Endothelial cell of umbilical vein (primary cell): ENCODE results near the gene UBE2H. TPM values are rescaled to one million over a fixed set of nuclear protein-coding genes. Genes with fewer than 3 reads are reported as not detected.

Source experiments
- BruUV-seq: library from RNA; stranded (reverse); fragments of 400-500 nt; replicated peaks from 2 replicates; lab custom pipeline; 2021; lab: Mats Ljungman, UMichigan
- CTCF ChIA-PET: fragments of 300-600, 350-600 bp; sonication (Branson Sonifier 250); formaldehyde crosslinking; loops from one replicate; lab custom pipeline; 2021; ENCODE audit warnings: antibody characterized with exemption, inconsistent platforms; lab: Charles Lee
- POLR2A ChIA-PET: fragments of 300-600, 350-600 bp; sonication (Branson Sonifier 250); formaldehyde crosslinking; loops from one replicate; lab custom pipeline; 2021; ENCODE audit warnings: antibody characterized with exemption, inconsistent platforms; lab: Charles Lee
- DNase-seq: peaks from one replicate; pipeline ENCODE4 v3.0.0-alpha.2; 2011; ENCODE audit warnings: low read depth, low spot score
- FAIRE-seq: peaks from 2 replicates; lab custom pipeline; 2011; peaks lifted over from hg19 to GRCh38; lab: Jason Lieb, UNC
- H2AFZ ChIP-seq: 2 replicates; pipeline ENCODE4 v1.6.0; 2012; ENCODE audit warnings: low read depth, low read length, control low read depth, inconsistent platforms
- H3K27ac ChIP-seq: 2 replicates; pipeline ENCODE4 v1.5.1; 2011; ENCODE audit warnings: low read depth, mild to moderate bottlenecking, control low read depth, low read length, moderate library complexity; ENCODE audit not compliant: insufficient read depth
- H3K27me3 ChIP-seq, 2 experiments: 2 replicates each; pipeline versions ENCODE4 v1.6.0 to v1.6.1; 2011; ENCODE audit warnings: low read length in 2 of 2, mixed read lengths in 1 of 2; ENCODE audit not compliant: control insufficient read depth in 2 of 2, insufficient read depth in 2 of 2
- H3K36me3 ChIP-seq, 2 experiments: 2 replicates in 1 of 2; 3 replicates in 1 of 2; pipeline ENCODE4 v1.5.1; 2011; ENCODE audit warnings: low read length in 2 of 2, mild to moderate bottlenecking in 1 of 2, moderate library complexity in 1 of 2; ENCODE audit not compliant: control insufficient read depth in 2 of 2, insufficient read depth in 2 of 2; ENCODE audit errors: extremely low read depth in 1 of 2
- H3K4me1 ChIP-seq: 3 replicates; pipeline ENCODE4 v1.5.1; 2011; ENCODE audit warnings: mild to moderate bottlenecking, low read length; ENCODE audit not compliant: control insufficient read depth, insufficient read depth; ENCODE audit errors: extremely low read depth
- H3K4me2 ChIP-seq: 2 replicates; pipeline ENCODE4 v1.6.1; 2011; ENCODE audit warnings: low read length, control low read depth, mixed read lengths; ENCODE audit not compliant: insufficient read depth
- H3K4me3 ChIP-seq, 3 experiments: fragments of 200-600 bp in 1 of 3; sonication (generic), shearing (Covaris generic) in 1 of 3; replicated peaks in 1 of 3; 2 replicates each; pipeline ENCODE4 v1.5.1; 2011 to 2016; ENCODE audit warnings: control low read depth in 3 of 3, low read length in 3 of 3, mild to moderate bottlenecking in 2 of 3, inconsistent platforms in 1 of 3, low read depth in 1 of 3, moderate library complexity in 1 of 3; ENCODE audit not compliant: insufficient read depth in 1 of 3
- H3K79me2 ChIP-seq: 2 replicates; pipeline ENCODE4 v1.6.0; 2012; ENCODE audit warnings: low read length, inconsistent platforms; ENCODE audit not compliant: control insufficient read depth, insufficient read depth
- H3K9ac ChIP-seq: replicated peaks from 2 replicates; pipeline ENCODE3; 2011; ENCODE audit warnings: low read length, control low read depth; ENCODE audit not compliant: insufficient read depth; ENCODE audit errors: extremely low read depth
- H3K9me1 ChIP-seq: replicated peaks from 3 replicates; pipeline ENCODE4 v1.6.0; 2011; ENCODE audit warnings: mild to moderate bottlenecking, low read length; ENCODE audit not compliant: control insufficient read depth, insufficient read depth; ENCODE audit errors: extremely low read depth
- H3K9me3 ChIP-seq: replicated peaks from 2 replicates; pipeline ENCODE4 v1.5.1; 2012; ENCODE audit warnings: low read length, inconsistent platforms; ENCODE audit not compliant: control insufficient read depth, insufficient read depth
- H4K20me1 ChIP-seq: replicated peaks from 2 replicates; pipeline ENCODE3; 2011; ENCODE audit warnings: mild to moderate bottlenecking, low read length; ENCODE audit not compliant: control insufficient read depth, insufficient read depth; ENCODE audit errors: extremely low read depth
- EZH2 ChIP-seq: IDR thresholded peaks from 2 replicates; pipeline ENCODE4 v1.6.1; 2012; ENCODE audit warnings: borderline replicate concordance, low read depth, mild to moderate bottlenecking, moderate library complexity, low read length, inconsistent platforms; ENCODE audit not compliant: severe bottlenecking
- MYC ChIP-seq: IDR thresholded peaks from one replicate; pipeline ENCODE4 v1.6.1; 2011; ENCODE audit warnings: mild to moderate bottlenecking, low read depth, low read length
- dilution Hi-C: fragments of 300-500 bp; cut with MboI; formaldehyde crosslinking; loops from one replicate; pipeline ENCODE4 v1.15.0; 2019; ENCODE audit warnings: low sequenced_read_pairs; ENCODE audit not compliant: extremely low pct_ligation_motif_present
- intact Hi-C: fragments of 100-400 bp; cut with micrococcal nuclease; formaldehyde crosslinking; loops from one replicate; pipeline ENCODE4 v1.10.0; 2022
- polyA plus RNA-seq, 4 experiments: library from polyadenylated mRNA; depleted of rRNA in 3 of 4; stranded (reverse) in 3 of 4; unstranded in 1 of 4; fragments of >200 nt; gene quantifications; 2 replicates each; pipeline versions ENCODE4 v1.2.1 to v1.2.3, GENCODE V29; 2011 to 2012; ENCODE audit warnings: missing spikeins in 1 of 4
- total RNA-seq: library from RNA; stranded (reverse); gene quantifications from 2 replicates; pipeline ENCODE4 v1.2.3, GENCODE V29; 2021
- TF ChIP-seq, protein P1 (sequence below): IDR thresholded peaks from 2 replicates; pipeline ENCODE4 v1.6.1; 2011; ENCODE audit not compliant: insufficient read depth, insufficient read length
- TF ChIP-seq, protein P2 (sequence below), 2 donors: IDR thresholded peaks; 1 replicate in 1 of 2; 2 replicates in 1 of 2; pipeline ENCODE4 v1.5.1; 2011; ENCODE audit warnings: low read length in 2 of 2, mild to moderate bottlenecking in 2 of 2, moderate library complexity in 2 of 2, control low read depth in 1 of 2, inconsistent platforms in 1 of 2, low read depth in 1 of 2; ENCODE audit not compliant: insufficient read depth in 1 of 2; ENCODE audit errors: extremely low read depth in 1 of 2

The UBE2H gene
- total and polyA plus RNA-seq, 2 donors (not counting 3 experiments of a cell fraction or from before 2014, with no cell fraction given): 51.7 to 90.1 TPM

DNA sequence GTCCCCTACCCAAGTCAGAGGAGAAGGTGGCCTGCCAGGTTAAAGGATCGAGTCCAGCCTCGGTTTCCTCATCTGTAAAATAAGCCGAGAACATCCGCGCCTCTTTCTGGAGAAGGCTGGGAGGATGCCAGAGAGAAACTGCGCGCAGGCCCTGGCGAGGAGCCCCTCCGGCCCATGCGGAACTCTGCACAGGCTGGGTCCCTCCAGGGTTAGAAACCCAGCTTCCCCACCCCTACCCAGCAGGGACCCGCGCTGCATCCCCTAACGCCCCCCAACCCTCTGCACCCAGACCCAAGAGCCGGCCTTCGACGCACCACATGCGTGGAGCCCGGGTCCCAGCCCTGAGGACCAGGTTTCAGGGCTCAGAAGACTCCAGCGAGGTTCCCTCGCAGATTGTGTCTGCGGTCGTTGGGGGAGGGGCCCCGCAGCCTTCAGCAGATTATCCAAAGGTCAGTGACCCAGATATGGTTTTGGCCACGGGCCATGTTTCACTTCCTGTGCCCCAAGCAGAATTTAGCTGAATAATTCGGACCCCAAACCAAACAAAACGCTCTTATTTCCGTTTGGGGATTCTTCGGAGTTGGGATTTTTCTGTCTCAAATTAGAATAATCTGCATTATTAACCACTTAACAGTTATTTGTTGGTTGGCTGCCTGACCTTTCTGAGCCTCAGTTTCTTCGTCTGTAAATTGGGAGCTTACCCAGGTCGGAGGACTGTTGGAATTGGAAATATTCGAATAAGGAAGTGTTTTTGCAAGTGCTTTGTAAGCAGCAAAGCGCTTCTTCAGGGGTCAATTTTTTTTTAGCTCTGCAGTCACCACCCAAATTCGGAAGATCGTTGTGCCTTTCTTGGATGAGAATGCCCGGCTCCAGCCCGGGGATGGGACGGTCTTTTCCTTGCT lies 167.7 kb downstream of the UBE2H start:
- Histone ChIP-seq H3K4me1 (no peaks in the 10 kb centered on the region), H3K27ac (no peak overlapping the region), H2AFZ (no peak overlapping the region), H3K9ac (no peak overlapping the region), H3K4me2 (no peak overlapping the region), H3K79me2 (no peaks in the 10 kb centered on the region), H3K36me3 (no peaks in the 10 kb centered on the region), H3K27me3 (peaks cover 72 to 78% of the 10 kb centered on the region in 2 experiments), H3K9me1 (no peaks in the 10 kb centered on the region), H4K20me1 (no peaks in the 10 kb centered on the region), H3K4me3 (no peak overlapping the region), H3K9me3 (no peaks in the 10 kb centered on the region)
- DNase-seq (no peak), FAIRE-seq (no peak)
- TF ChIP-seq, protein P1, sequence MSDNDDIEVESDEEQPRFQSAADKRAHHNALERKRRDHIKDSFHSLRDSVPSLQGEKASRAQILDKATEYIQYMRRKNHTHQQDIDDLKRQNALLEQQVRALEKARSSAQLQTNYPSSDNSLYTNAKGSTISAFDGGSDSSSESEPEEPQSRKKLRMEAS: no peak
- TF ChIP-seq MYC (no peak), EZH2 (peak; percentile 93)
- TF ChIP-seq, protein P2, sequence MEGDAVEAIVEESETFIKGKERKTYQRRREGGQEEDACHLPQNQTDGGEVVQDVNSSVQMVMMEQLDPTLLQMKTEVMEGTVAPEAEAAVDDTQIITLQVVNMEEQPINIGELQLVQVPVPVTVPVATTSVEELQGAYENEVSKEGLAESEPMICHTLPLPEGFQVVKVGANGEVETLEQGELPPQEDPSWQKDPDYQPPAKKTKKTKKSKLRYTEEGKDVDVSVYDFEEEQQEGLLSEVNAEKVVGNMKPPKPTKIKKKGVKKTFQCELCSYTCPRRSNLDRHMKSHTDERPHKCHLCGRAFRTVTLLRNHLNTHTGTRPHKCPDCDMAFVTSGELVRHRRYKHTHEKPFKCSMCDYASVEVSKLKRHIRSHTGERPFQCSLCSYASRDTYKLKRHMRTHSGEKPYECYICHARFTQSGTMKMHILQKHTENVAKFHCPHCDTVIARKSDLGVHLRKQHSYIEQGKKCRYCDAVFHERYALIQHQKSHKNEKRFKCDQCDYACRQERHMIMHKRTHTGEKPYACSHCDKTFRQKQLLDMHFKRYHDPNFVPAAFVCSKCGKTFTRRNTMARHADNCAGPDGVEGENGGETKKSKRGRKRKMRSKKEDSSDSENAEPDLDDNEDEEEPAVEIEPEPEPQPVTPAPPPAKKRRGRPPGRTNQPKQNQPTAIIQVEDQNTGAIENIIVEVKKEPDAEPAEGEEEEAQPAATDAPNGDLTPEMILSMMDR (IDR thresholded peaks at IDR 0.05; ENCODE audit: extremely low read depth in 1 of 2, insufficient read depth in 1 of 2, low read depth in 1 of 2, low read length in 2 of 2): no peak
- no TSS peak for BruUV-seq
- ChIA-PET POLR2A (interaction anchor here (0.8 kb wide), 1 partner anchor 488 kb away, joined by 3 read pairs; no protein-coding TSS in a partner anchor), CTCF (no interaction called here)
- intact Hi-C loops (no loop called here), dilution Hi-C loops (no loop called here)
